NCI-H2029 (cell line): ENCODE data around the gene PPID.
"Not testable (repeated sequence)": the region's sequence is repeated elsewhere in the genome, so short reads cannot be mapped to it uniquely, and the experiment has no call there.

Experiments
- DNase-seq: peaks from one replicate; lab custom pipeline; 2025; lab: John Stamatoyannopoulos, UW

The PPID gene

DNA sequence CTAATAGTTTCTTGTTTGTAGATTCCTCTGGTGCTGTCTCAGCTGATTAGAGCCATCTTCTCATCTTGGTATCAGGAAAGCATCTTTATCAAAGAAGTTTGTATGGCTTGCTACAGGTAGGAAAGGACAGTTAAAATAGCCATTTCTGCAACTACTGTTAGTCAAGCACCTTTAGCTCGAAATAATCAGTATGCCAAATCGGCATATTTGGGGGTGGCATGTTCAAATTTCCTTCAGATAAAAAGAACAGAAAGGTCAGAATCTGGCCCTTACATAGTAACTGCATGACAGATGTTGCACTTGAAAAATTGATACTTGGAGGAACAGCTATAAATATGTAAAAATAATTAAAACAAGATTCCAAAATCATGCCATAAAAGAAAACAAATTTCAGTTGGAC, 56.3 kb downstream of the PPID start:
- DNase-seq = no peak

DNA sequence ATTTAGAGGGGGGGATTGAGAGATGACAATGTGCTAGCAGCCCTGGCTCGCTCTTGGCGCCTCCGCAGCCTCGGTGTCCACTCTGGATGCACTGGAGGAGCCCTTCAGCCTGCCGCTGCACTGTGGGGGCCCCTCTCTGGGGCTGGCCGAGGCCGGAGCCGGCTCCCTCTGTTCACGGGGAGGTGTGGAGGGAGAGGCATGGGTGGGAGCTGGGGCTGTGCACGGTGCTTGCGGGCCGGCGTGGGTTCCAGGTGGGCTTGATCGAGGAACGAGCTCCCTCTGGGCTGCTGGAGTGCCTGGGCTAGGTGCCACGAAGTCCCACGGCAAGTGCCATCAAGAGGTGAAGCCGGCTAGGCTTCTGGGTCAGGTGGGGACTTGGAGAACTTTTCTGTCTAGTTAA, 58.4 kb downstream of the PPID start:
- no peak for DNase-seq

DNA sequence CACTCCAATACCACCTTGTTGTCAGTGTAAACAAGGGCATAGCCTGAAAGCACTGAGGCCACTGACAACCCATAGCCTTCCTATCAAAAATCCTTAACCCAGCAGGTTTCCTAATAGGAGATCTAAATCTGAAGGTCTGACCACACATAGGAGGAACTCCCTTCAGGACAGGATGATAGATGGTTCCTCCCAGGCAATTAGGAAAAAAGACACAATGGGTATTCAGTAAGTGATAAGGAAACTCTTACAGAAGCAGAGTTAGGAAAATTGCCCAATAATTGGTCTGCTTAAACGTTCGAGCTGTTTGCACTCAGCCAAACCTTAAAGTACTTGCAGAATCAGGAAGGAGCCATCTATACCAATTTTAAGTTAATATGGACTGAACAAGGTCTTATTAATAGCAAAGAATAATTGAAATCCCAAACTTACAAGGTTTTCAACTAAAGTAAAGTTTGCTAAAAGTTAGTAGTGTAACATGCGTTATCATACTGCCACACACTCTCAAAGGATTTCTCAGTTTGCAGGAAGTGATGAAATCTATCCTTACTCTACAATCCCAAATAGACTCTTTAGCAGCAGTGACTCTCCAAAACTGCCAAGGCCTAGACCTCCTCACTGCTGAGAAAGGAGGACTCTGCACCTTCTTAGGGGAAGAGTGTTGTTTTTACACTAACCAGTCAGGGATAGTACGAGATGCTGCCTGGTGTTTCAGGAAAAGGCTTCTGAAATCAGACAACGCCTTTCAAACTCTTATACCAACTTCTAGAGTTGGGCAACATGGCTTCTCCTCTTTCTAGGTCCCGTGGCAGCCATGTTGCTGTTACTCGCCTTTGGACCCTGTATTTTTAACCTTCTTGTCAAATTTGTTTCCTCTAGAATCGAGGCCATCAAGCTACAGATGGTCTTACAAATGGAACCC, 59.2 kb downstream of the PPID start:
- DNase-seq = not testable (repeated sequence)

DNA sequence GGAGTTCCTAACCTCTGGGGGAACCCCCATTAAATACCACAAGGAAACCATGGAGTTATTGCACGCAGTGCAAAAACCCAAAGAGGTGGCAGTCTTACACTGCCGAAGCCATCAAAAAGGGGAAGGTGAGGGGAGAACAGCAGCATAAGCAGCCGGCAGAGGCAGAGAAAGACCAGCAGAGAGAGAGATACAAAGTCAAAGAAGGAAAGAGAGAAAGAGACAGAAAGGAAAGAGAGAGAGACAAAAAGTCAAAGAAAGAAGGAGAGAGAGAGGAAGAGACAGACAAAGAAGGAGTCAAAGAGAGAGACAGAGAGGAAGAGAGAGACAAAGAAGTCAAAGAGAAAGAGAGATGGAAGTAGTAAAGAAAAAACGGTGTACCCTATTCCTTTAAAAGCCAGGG, 59.9 kb downstream of the PPID start:
- not testable (repeated sequence) for DNase-seq
